Small intestine (tissue), 4 donors: ENCODE data around the gene CEBPZOS. TPM values are rescaled to one million over a fixed set of nuclear protein-coding genes. Genes with fewer than 3 reads are reported as not detected.

Experiments
- polyA plus RNA-seq, 4 donors: library from polyadenylated mRNA; stranded (reverse) in 3 of 4; unstranded in 1 of 4; fragments of 200-250 nt in 3 of 4; fragments of 120-200 nt in 1 of 4; gene quantifications; one replicate each; pipeline versions ENCODE4 v1.2.1 to v1.2.3, GENCODE V29; 2013
- donor health status: healthy with polysubstance abuse.
- donor health status: Bipolar disorder and iron deficiency.
- donor health status: healthy.

CEBPZOS gene
- polyA plus RNA-seq, 4 donors, result 25.9 to 54.6 (median 45.5) TPM

Other genes starting within 250 kb of the CEBPZOS start
- 10 to 100 TPM in 1 of 4 donors, 1 to 10 TPM in 3; 4.9 to 16.6 (median 6.7) TPM for gene STRN, start 230.0 kb upstream of the CEBPZOS start, polyA plus RNA-seq
- 10 to 100 TPM in 2 of 4 donors, 1 to 10 TPM in 2; 6.2 to 18.3 (median 10.5) TPM for gene HEATR5B, start 112.1 kb upstream of the CEBPZOS start, polyA plus RNA-seq
- 1 to 10 TPM; 3.1 to 6.0 (median 5.5) TPM for gene GPATCH11, start 112.0 kb upstream of the CEBPZOS start, polyA plus RNA-seq
- 10 to 100 TPM in 2 of 4 donors, 1 to 10 TPM in 2; 4.3 to 27.7 (median 8.3) TPM for gene EIF2AK2, start 39.5 kb upstream of the CEBPZOS start, polyA plus RNA-seq
- not detected for gene SULT6B1, start 7.8 kb upstream of the CEBPZOS start, polyA plus RNA-seq
- 10 to 100 TPM; 46.9 to 55.4 (median 51.6) TPM for gene CEBPZ, start 35.1 kb downstream of the CEBPZOS start, polyA plus RNA-seq
- 10 to 100 TPM in 3 of 4 donors, 1 to 10 TPM in 1; 9.0 to 15.7 (median 10.8) TPM for gene NDUFAF7, start 35.2 kb downstream of the CEBPZOS start, polyA plus RNA-seq
- 10 to 100 TPM in 1 of 4 donors, 1 to 10 TPM in 3; 4.3 to 15.5 (median 6.5) TPM for gene PRKD3, start 128.3 kb downstream of the CEBPZOS start, polyA plus RNA-seq
- gene QPCT, start 148.1 kb downstream of the CEBPZOS start, polyA plus RNA-seq, result 10 to 100 TPM in 1 of 4 donors, 1 to 10 TPM in 2, under 1 TPM in 1; 0.67 to 10.1 (median 2.3) TPM